HCT116 (cell line): ENCODE measurements around the gene JAGN1. TPM values are rescaled to one million over a fixed set of nuclear protein-coding genes. Genes with fewer than 3 reads are reported as not detected.

Experiments
- ATAC-seq: fragments of 200-7000 bp; cut with Tn5 transposase; 2 replicates; pipeline ENCODE4 v1.9.1; 2020; ENCODE audit warnings: mild to moderate bottlenecking, moderate library complexity
- BruUV-seq: library from RNA; stranded (reverse); fragments of 400-500 nt; replicated peaks from 2 replicates; lab custom pipeline; 2021; lab: Mats Ljungman, UMichigan
- CTCF ChIA-PET: fragments of 300-600 bp; sonication (Branson Sonifier 250); formaldehyde crosslinking; loops from one replicate; lab custom pipeline; 2021; ENCODE audit warnings: antibody characterized with exemption; lab: Charles Lee
- POLR2A ChIA-PET: fragments of 300-600, 350-600 bp; sonication (Branson Sonifier 250); formaldehyde crosslinking; loops from one replicate; lab custom pipeline; 2021; ENCODE audit warnings: antibody characterized with exemption; lab: Charles Lee
- RAD21 ChIA-PET, 2 experiments: fragments of 300-600 bp; sonication (Branson Sonifier 250); formaldehyde crosslinking; loops; one replicate each; lab custom pipeline; 2023; ENCODE audit warnings: low total read pairs in 2 of 2; ENCODE audit not compliant: uncharacterized antibody in 2 of 2, unreplicated experiment in 2 of 2, low non-redundant PET in 1 of 2; lab: Charles Lee
- DNase-seq: peaks from one replicate; pipeline ENCODE4 v3.0.0-alpha.2; 2010; ENCODE audit warnings: low read depth, low spot score
- H2AFZ ChIP-seq: fragments of 200-600 bp; shearing (Covaris generic), sonication (generic); 2 replicates; pipeline ENCODE4 v1.6.1; 2017; ENCODE audit warnings: low read depth, mixed run types, mixed read lengths, antibody characterized with exemption, low read length; ENCODE audit not compliant: poor library complexity, severe bottlenecking
- H3K27ac ChIP-seq: 2 replicates; pipeline ENCODE4 v1.5.1; 2012; ENCODE audit warnings: low read depth, low read length
- H3K27me3 ChIP-seq: fragments of 200-600 bp; sonication (generic); 2 replicates; pipeline ENCODE4 v1.6.1; 2016; ENCODE audit warnings: mixed run types, low read length, mixed read lengths; ENCODE audit not compliant: insufficient read depth
- H3K36me3 ChIP-seq, 2 experiments: fragments of 200-500 bp in 1 of 2; fragments of 200-600 bp in 1 of 2; sonication (Bioruptor generic) in 1 of 2; sonication (generic) in 1 of 2; 2 replicates each; pipeline versions ENCODE4 v1.5.1 to v1.6.1; 2014 to 2016; ENCODE audit warnings: low read length in 2 of 2, inconsistent platforms in 1 of 2, mixed read lengths in 1 of 2, mixed run types in 1 of 2; ENCODE audit not compliant: insufficient read depth in 2 of 2, control insufficient read depth in 1 of 2
- H3K4me1 ChIP-seq, 2 experiments: fragments of 200-600 bp in 1 of 2; sonication (generic) in 1 of 2; 2 replicates each; pipeline versions ENCODE4 v1.5.1 to v1.6.1; 2012 to 2017; ENCODE audit warnings: low read length in 2 of 2, inconsistent platforms in 1 of 2, mild to moderate bottlenecking in 1 of 2, mixed read lengths in 1 of 2, mixed run types in 1 of 2, moderate library complexity in 1 of 2; ENCODE audit not compliant: insufficient read depth in 2 of 2, control insufficient read depth in 1 of 2
- H3K4me2 ChIP-seq: fragments of 200-600 bp; sonication (generic); 2 replicates; pipeline ENCODE4 v1.6.1; 2017; ENCODE audit warnings: mixed run types, low read length, mixed read lengths
- H3K4me3 ChIP-seq, 2 experiments: fragments of 200-600 bp in 1 of 2; sonication (generic) in 1 of 2; replicated peaks in 1 of 2; 2 replicates each; pipeline ENCODE4 v1.5.1; 2011 to 2016; ENCODE audit warnings: low read length in 2 of 2, control low read depth in 1 of 2, low read depth in 1 of 2, mild to moderate bottlenecking in 1 of 2, mixed read lengths in 1 of 2, mixed run types in 1 of 2
- H3K79me2 ChIP-seq: fragments of 200-600 bp; sonication (generic); 2 replicates; pipeline ENCODE4 v1.6.1; 2017; ENCODE audit warnings: mild to moderate bottlenecking, mixed run types, low read length, moderate library complexity, mixed read lengths; ENCODE audit not compliant: insufficient read depth
- H3K9ac ChIP-seq: fragments of 200-600 bp; sonication (generic); 2 replicates; pipeline ENCODE4 v1.6.1; 2016; ENCODE audit warnings: low read length, mixed read lengths
- H3K9me2 ChIP-seq: fragments of 200-600 bp; sonication (generic), shearing (Covaris generic); 2 replicates; pipeline ENCODE4 v1.6.1; 2017; ENCODE audit warnings: mixed run types, mild to moderate bottlenecking, moderate library complexity; ENCODE audit not compliant: insufficient read depth
- H3K9me3 ChIP-seq, 2 experiments: fragments of 200-500 bp in 1 of 2; fragments of 200-600 bp in 1 of 2; sonication (Bioruptor generic) in 1 of 2; sonication (generic) in 1 of 2; 2 replicates each; pipeline ENCODE4 v1.6.1; 2014 to 2017; ENCODE audit warnings: low read length in 2 of 2, mixed read lengths in 2 of 2, inconsistent platforms in 1 of 2, low read depth in 1 of 2, mild to moderate bottlenecking in 1 of 2, mixed run types in 1 of 2, moderate library complexity in 1 of 2; ENCODE audit not compliant: control insufficient read depth in 1 of 2, insufficient read depth in 1 of 2
- H4K20me1 ChIP-seq: fragments of 200-600 bp; sonication (generic), shearing (Covaris generic); 2 replicates; pipeline ENCODE4 v1.6.1; 2017; ENCODE audit warnings: mixed run types, mild to moderate bottlenecking, moderate library complexity; ENCODE audit not compliant: insufficient read depth
- CTCF ChIP-seq, 3 experiments: fragments of 200-600 bp in 1 of 3; sonication (generic) in 1 of 3; IDR thresholded peaks in 2 of 3; conservative IDR thresholded peaks in 1 of 3; 2 replicates each; pipeline ENCODE4 v1.5.1; 2012 to 2017; ENCODE audit warnings: low read depth in 2 of 3, low read length in 2 of 3, antibody characterized with exemption in 1 of 3, borderline replicate concordance in 1 of 3, control low read depth in 1 of 3, mild to moderate bottlenecking in 1 of 3, mixed read lengths in 1 of 3, mixed run types in 1 of 3, moderate library complexity in 1 of 3; ENCODE audit not compliant: insufficient read depth in 1 of 3
- EGR1 ChIP-seq: IDR thresholded peaks from 2 replicates; pipeline ENCODE4 v1.6.1; 2012; ENCODE audit warnings: low read depth
- JUND ChIP-seq: IDR thresholded peaks from 2 replicates; pipeline ENCODE4 v1.6.1; 2012
- RAD21 ChIP-seq: IDR thresholded peaks from 2 replicates; pipeline ENCODE4 v1.6.1; 2012; ENCODE audit warnings: low read depth, mild to moderate bottlenecking
- REST ChIP-seq: IDR thresholded peaks from 2 replicates; pipeline ENCODE4 v1.6.1; 2012; ENCODE audit warnings: low read depth
- SIN3A ChIP-seq: IDR thresholded peaks from 2 replicates; pipeline ENCODE4 v1.6.1; 2012; ENCODE audit warnings: low read depth
- SRF ChIP-seq: IDR thresholded peaks from 2 replicates; pipeline ENCODE4 v1.6.1; 2012; ENCODE audit warnings: low read depth
- TCF7L2 ChIP-seq: IDR thresholded peaks from 2 replicates; pipeline ENCODE4 v1.7.0; 2011; ENCODE audit warnings: borderline replicate concordance, inconsistent platforms; ENCODE audit not compliant: insufficient read depth, insufficient read length; ENCODE audit errors: extremely low read depth
- intact Hi-C: fragments of 100-400 bp; cut with micrococcal nuclease; formaldehyde crosslinking; loops from 2 replicates; pipeline ENCODE4 v1.10.0; 2022
- total RNA-seq: library from RNA; stranded (reverse); gene quantifications from one replicate; pipeline ENCODE4 v1.2.1, GENCODE V29; 2021; ENCODE audit not compliant: unreplicated experiment
- TF ChIP-seq, protein P1 (sequence below): IDR thresholded peaks from 2 replicates; pipeline ENCODE4 v1.6.1; 2012

JAGN1 gene
- total RNA-seq, 1 experiment from 2014 or later = 33.4 TPM

DNA sequence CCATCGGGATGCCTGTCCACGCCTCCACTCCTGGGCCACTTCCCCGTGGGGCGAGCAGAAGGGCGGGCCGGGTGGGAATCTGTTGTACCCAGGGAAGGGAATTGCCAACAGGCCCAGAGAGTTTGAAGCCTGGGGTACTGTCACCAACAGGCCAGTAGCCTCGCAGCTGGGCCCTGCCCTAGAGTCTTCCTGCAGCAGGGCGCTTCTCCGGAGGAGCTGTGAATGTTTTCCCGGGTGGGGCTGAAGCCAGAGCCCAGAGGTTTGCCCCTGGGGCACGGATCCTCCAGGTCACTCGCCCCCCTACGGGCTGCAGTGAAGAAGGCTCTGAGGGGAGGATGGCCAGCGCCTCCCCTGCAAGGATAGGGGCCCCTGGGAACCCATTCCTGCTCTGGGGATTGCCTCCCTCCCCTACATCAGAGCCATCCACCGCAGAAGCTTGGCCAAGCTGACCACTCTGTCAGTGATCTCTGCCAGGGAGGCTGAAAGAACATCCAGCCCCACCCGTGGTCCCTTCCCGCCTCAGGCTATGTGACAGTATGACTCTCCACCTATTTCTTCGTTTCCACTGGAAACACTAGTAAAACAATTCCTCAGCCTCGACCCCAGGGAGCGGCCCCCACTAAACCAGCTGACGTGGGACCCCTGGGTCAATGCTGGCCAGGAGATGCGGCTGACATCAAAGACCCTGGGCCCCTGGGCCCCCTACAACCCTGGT, 27.2 kb upstream of the JAGN1 start:
- Histone ChIP-seq H3K27ac (no peak overlapping the region), H3K4me1 (peaks cover 0 to 11% of the 10 kb centered on the region in 2 experiments; a peak in 1 of 4 replicates), H2AFZ (no peak overlapping the region), H3K27me3 (no peaks in the 10 kb centered on the region), H3K9me3 (no peaks in the 10 kb centered on the region), H3K4me2 (peak overlapping the region; percentile 57), H3K9ac (no peak overlapping the region), H3K36me3 (no peaks in the 10 kb centered on the region), H3K79me2 (no peaks in the 10 kb centered on the region), H3K9me2 (no peaks in the 10 kb centered on the region), H3K4me3 (no peak overlapping the region), H4K20me1 (no peaks in the 10 kb centered on the region)
- ChIA-PET CTCF (no interaction called here), RAD21 (no interaction called here), POLR2A (no interaction called here)
- BruUV-seq = no TSS peak
- DNase-seq (no peak), ATAC-seq (no peak; the same call in 1 of the 2 replicates)
- no peak for TF ChIP-seq SIN3A
- intact Hi-C loops = no loop called here

DNA sequence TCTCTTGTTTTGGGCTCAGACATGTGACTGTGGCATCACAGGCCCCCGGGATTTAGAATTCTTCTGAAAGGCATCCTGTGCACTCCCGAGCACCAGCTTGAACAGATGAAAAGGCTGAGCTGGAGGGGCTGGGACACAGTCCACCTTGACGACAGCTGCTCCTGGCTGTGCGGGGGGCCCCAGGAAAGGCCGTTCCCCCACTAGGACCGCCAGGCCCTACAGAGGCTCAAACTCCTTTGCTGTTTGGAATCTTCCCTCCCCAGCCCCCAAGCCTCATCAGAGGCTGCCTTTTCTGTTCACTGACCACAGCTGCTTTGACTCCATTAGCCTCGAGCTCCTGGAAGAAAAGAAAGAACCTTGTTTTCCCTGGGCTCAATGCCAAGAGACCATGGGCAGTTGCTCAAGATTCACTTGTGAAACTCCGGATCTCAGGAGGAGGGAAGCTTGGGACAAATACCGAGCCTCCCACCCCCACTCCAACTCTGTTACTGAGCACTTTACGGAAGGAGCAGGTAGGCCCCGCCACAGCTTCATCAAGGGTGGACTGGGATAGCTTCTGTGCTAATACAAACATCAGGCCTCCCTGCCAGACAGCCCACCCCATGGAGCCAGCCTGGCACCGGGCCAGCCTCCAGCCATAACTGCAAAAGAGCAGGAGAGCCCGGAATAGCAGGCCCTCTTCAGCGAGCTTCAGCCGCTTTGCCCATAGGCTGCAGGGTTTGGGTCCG, 26.0 kb upstream of the JAGN1 start:
- ChIA-PET POLR2A (no interaction called here), CTCF (no interaction called here), RAD21 (interaction anchor here in 1 of 2 experiments (0.6 kb wide), 1 partner anchor 12 kb away, joined by 11 read pairs; no protein-coding TSS in a partner anchor)
- TF ChIP-seq SIN3A = no peak
- TF ChIP-seq SRF = no peak
- TF ChIP-seq, protein P1, sequence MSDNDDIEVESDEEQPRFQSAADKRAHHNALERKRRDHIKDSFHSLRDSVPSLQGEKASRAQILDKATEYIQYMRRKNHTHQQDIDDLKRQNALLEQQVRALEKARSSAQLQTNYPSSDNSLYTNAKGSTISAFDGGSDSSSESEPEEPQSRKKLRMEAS = no peak
- no peak for TF ChIP-seq REST
- TF ChIP-seq CTCF (IDR thresholded peaks at IDR 0.05 in 2 of 3, conservative IDR thresholded peaks at IDR 0.05 in 1 of 3; ENCODE audit: borderline replicate concordance in 1 of 3, insufficient read depth in 1 of 3, low read depth in 2 of 3, low read length in 2 of 3) = no peak
- TF ChIP-seq RAD21 = no peak
- TF ChIP-seq EGR1 = no peak
- no peak for TF ChIP-seq TCF7L2
- TF ChIP-seq JUND = no peak
- no peaks in the 10 kb centered on the region for H3K36me3 ChIP-seq
- H3K9me2 ChIP-seq = no peaks in the 10 kb centered on the region
- no peaks in the 10 kb centered on the region for H3K79me2 ChIP-seq
- H4K20me1 ChIP-seq = no peaks in the 10 kb centered on the region
- ATAC-seq (no peak), DNase-seq (no peak)
- H3K27me3 ChIP-seq = no peaks in the 10 kb centered on the region
- H3K27ac ChIP-seq = no peak overlapping the region
- no peaks in the 10 kb centered on the region for H3K9me3 ChIP-seq
- BruUV-seq = no TSS peak
- intact Hi-C loops = no loop called here
- H3K4me1 ChIP-seq = peaks cover 0 to 11% of the 10 kb centered on the region in 2 experiments; a peak in 1 of 4 replicates
- H2AFZ ChIP-seq = no peak overlapping the region
- no peak overlapping the region for H3K4me2 ChIP-seq
- no peak overlapping the region for H3K9ac ChIP-seq
- no peak overlapping the region for H3K4me3 ChIP-seq
